Measurements from ENCODE around the gene PRDM16. TPM values are rescaled to one million over a fixed set of nuclear protein-coding genes. Genes with fewer than 3 reads are reported as not detected.

PRDM16 gene
- 0.13 and 0.15 TPM in 2 replicates for total RNA-seq (2016; rRNA removed; fragmentation: Illumina TruSeq; extraction: Trizol)
- under 0.01 and 0.35 TPM in 2 replicates for total RNA-seq (2016; cell fraction: cytosol; rRNA removed; fragmentation: Illumina TruSeq; extraction: Trizol; ENCODE audit: low read depth)
- 0.21 and 0.24 TPM in 2 replicates for total RNA-seq (2016; cell fraction: insoluble cytoplasmic fraction; rRNA removed; fragmentation: Illumina TruSeq; extraction: Trizol)
- 0.19 and 0.24 TPM in 2 replicates for total RNA-seq (2016; cell fraction: membrane; rRNA removed; fragmentation: Illumina TruSeq; extraction: Trizol)
- total RNA-seq (2016; cell fraction: nucleus; rRNA removed; fragmentation: Illumina TruSeq; extraction: Trizol), result 0.12 and 1.1 TPM in 2 replicates
- polyA plus RNA-seq (2011; rRNA removed), result 0.81 and 1.5 TPM in 2 replicates
- 0.96 and 1.0 TPM in 2 replicates for polyA plus RNA-seq (2011; cell fraction: cytosol; rRNA removed)
- 5.9 and 6.8 TPM in 2 replicates for polyA plus RNA-seq (2011; cell fraction: nucleus; rRNA removed)
- 1.7 and 1.8 TPM in 2 replicates for polyA plus RNA-seq (2012)
- polyA plus RNA-seq (2016; cell fraction: cytosol; fragmentation: Illumina TruSeq; extraction: Trizol; ENCODE audit: low read depth), result not detected in 2 replicates
- polyA plus RNA-seq (2016; cell fraction: insoluble cytoplasmic fraction; fragmentation: Illumina TruSeq; extraction: Trizol; ENCODE audit: low read depth), result 0.15 and 0.46 TPM in 2 replicates
- 0.13 TPM in 1 of 2 replicates, not detected in the other for polyA plus RNA-seq (2016; cell fraction: membrane; fragmentation: Illumina TruSeq; extraction: Trizol; ENCODE audit: low read depth)
- 0.34 and 0.47 TPM in 2 replicates for polyA plus RNA-seq (2016; cell fraction: nucleus; fragmentation: Illumina TruSeq; extraction: Trizol; ENCODE audit: insufficient read depth, low read depth)
- polyA minus RNA-seq (2011; rRNA and poly(A)+ RNA removed; ENCODE audit: low replicate concordance), result 0.40 TPM in 1 of 2 replicates, not detected in the other
- polyA minus RNA-seq (2011; cell fraction: cytosol; rRNA and poly(A)+ RNA removed), result 0.79 and 1.1 TPM in 2 replicates
- 2.1 and 2.4 TPM in 2 replicates for polyA minus RNA-seq (2011; cell fraction: nucleus; rRNA and poly(A)+ RNA removed)
- percentile 35 among the genes with signal in this experiment for Bru-seq, nascent RNA
- BruChase-seq, experiment 1, labeled RNA remaining after a 6-hour chase, result percentile 35 among the genes with signal in this experiment
- percentile 37 among the genes with signal in this experiment for BruChase-seq, experiment 2, labeled RNA remaining after a 2-hour chase
- long read RNA-seq, experiment 1, partial matches to known transcripts, result 0 of 8 reads
- long read RNA-seq, experiment 1, other reads (novel, unspliced or antisense), result 8 of 8 reads
- long read RNA-seq, experiment 2, partial matches to known transcripts, result 0 of 3 reads
- long read RNA-seq, experiment 2, other reads (novel, unspliced or antisense), result 3 of 3 reads

- no peak within 1 kb of the TSS for H2AFZ ChIP-seq (ENCODE audit: low read length)
- intact Hi-C loops (cut with micrococcal nuclease; ENCODE audit: unreplicated experiment) (loop anchor here (5.0 kb wide), 1 partner anchor 344 kb away; no protein-coding TSS in a partner anchor), in situ Hi-C loops (cut with HindIII; ENCODE audit: extremely low pct_ligation_motif_present, low pct_unique_long_range_greater_than_20kb) (loop anchor here (5.0 to 25.0 kb wide), 2 partner anchors 219 to 354 kb away; no protein-coding TSS in a partner anchor)
- H3K9me3 ChIP-seq (ENCODE audit: low read length), result no peaks in the 10 kb centered on the region
- no peak for FAIRE-seq
- peaks cover under 1 to 31% of the 10 kb centered on the region in 2 experiments for H3K27me3 ChIP-seq (ENCODE audit: control insufficient read depth in 1 of 2, insufficient read depth in 2 of 2, low read length in 2 of 2)
- H4K20me1 ChIP-seq (ENCODE audit: insufficient read depth, low read length), result no peaks in the 10 kb centered on the region
- H3K4me1 ChIP-seq (ENCODE audit: insufficient read depth, low read length), result peaks cover 35% of the 10 kb centered on the region
- H3K4me2 ChIP-seq (ENCODE audit: low read depth, low read length), result peak within 1 kb of the TSS; percentile 74
- ChIA-PET POLR2A (no interaction called here), CTCF (ENCODE audit: low intra/inter-chr PET ratio, low total read pairs) (no interaction called here)
- BruUV-seq (replicated peaks), result no TSS peak
- ATAC-seq, result no peak
- DNase-seq (ENCODE audit: low spot score), result no peak
- H3K36me3 ChIP-seq (replicated peaks in 1 of 2; ENCODE audit: control insufficient read depth in 1 of 2, insufficient read depth in 2 of 2, low read length in 2 of 2), result no peaks in the 10 kb centered on the region
- H3K4me3 ChIP-seq (replicated peaks in 1 of 3; ENCODE audit: insufficient read depth in 1 of 3, low read depth in 2 of 3, low read length in 3 of 3), result peak within 1 kb of the TSS; percentile 60 to 77 (median 74)
- WGBS (ENCODE audit: low lambda C conversion rate), result 88% methylated on average over 76 of the region's 106 CpGs
- peaks cover 2% of the 10 kb centered on the region for H3K79me2 ChIP-seq (ENCODE audit: insufficient read depth, low read length)
- TF ChIP-seq ZFP91 (CRISPR knock-in tag; IDR thresholded peaks at IDR 0.05; ENCODE audit: borderline replicate concordance), result peak; percentile 26; the same call in 1 of the 2 replicates
- no peak for TF ChIP-seq CCAR2 (optimal IDR thresholded peaks at IDR 0.05; ENCODE audit: low read depth, low read length)
- TF ChIP-seq ZBTB38 (CRISPR knock-in tag; IDR thresholded peaks at IDR 0.05), result 0 out of 2 replicates have a peak, but pooled peaks have one; percentile 34
- H3K27ac ChIP-seq (ENCODE audit: extremely low read length, insufficient read depth, low read length), result peak within 1 kb of the TSS; percentile 56
- peak within 1 kb of the TSS; percentile 67 for H3K9ac ChIP-seq (ENCODE audit: insufficient read depth, low read depth, low read length)
Observed at GRCh38 chr1:3068564-3069431, at the start of gene PRDM16. PRDM16 (plus strand) TSS chr1:3069203; CDS start chr1:3069260, 57 bp downstream.
